ENCODE measurements around the gene FBXL19. TPM values are rescaled to one million over a fixed set of nuclear protein-coding genes. Genes with fewer than 3 reads are reported as not detected.

The FBXL19 gene
- total and polyA plus RNA-seq, 9 of the 15 experiments (the other 6 are each of a cell fraction or from before 2014, with no cell fraction given): 0.13 to 48.0 (median 13.5) TPM; not detected in 1

- TF ChIP-seq ATF3 (IDR thresholded peaks at IDR 0.05) (no peak), ATF3 (CRISPR knock-in tag; conservative IDR thresholded peaks at IDR 0.05) (0 out of 2 replicates have a peak, but pooled peaks have one; percentile 56), MXI1 (IDR thresholded peaks at IDR 0.05; ENCODE audit: low read depth, low read length) (peak; percentile 61; the same call in 1 of the 2 replicates), TRIM28 (IDR thresholded peaks at IDR 0.05) (peak; percentile 30; the same call in 1 of the 2 replicates), CCNT2 (IDR thresholded peaks at IDR 0.05; ENCODE audit: borderline replicate concordance, extremely low read depth, insufficient read length, low read depth, low read length) (peak; percentile 17), TEAD1 (CRISPR knock-in tag; IDR thresholded peaks at IDR 0.05) (peak in 1 of 2 experiments; percentile 73; a peak in 3 of 4 replicates), HMG20B (CRISPR knock-in tag; IDR thresholded peaks at IDR 0.05) (peak; percentile 13; the same call in 1 of the 2 replicates), POLR2G (IDR thresholded peaks at IDR 0.05; ENCODE audit: low read depth, low read length) (peak; percentile 62), THRAP3 (IDR thresholded peaks at IDR 0.05; ENCODE audit: borderline replicate concordance) (no peak), ZNF217 (CRISPR knock-in tag; IDR thresholded peaks at IDR 0.05) (no peak), BRD9 (IDR thresholded peaks at IDR 0.05; ENCODE audit: low read depth, partially characterized antibody) (peak; percentile 14), GTF2F1 (IDR thresholded peaks at IDR 0.05; ENCODE audit: low read depth, low read length) (0 out of 2 replicates have a peak, but pooled peaks have one; percentile 29), RBM17 (IDR thresholded peaks at IDR 0.05; ENCODE audit: borderline replicate concordance, low read depth, low read length) (no peak), PHF20 (IDR thresholded peaks at IDR 0.05; ENCODE audit: partially characterized antibody) (peak; percentile 42), RHOXF2B (CRISPR knock-in tag; conservative IDR thresholded peaks at IDR 0.05) (0 out of 2 replicates have a peak, but pooled peaks have one; percentile 66), BHLHE40 (IDR thresholded peaks at IDR 0.05; ENCODE audit: low read length) (peak; percentile 25; the same call in 1 of the 2 replicates), POLR3A (IDR thresholded peaks at IDR 0.05; ENCODE audit: borderline replicate concordance, extremely low read depth, insufficient read depth, insufficient read length) (no peak), BCOR (IDR thresholded peaks at IDR 0.05) (peak; percentile 98), CEBPB (tag; IDR thresholded peaks at IDR 0.05) (no peak), HIVEP1 (CRISPR knock-in tag; IDR thresholded peaks at IDR 0.05) (no peak), TEAD2 (tag; IDR thresholded peaks at IDR 0.05) (0 out of 2 replicates have a peak, but pooled peaks have one; percentile 52), ZNF263 (CRISPR knock-in tag; IDR thresholded peaks at IDR 0.05; ENCODE audit: borderline replicate concordance) (peak; percentile 94), KAT7 (CRISPR knock-in tag; IDR thresholded peaks at IDR 0.05; ENCODE audit: borderline replicate concordance) (no peak), CBX3 (IDR thresholded peaks at IDR 0.05; ENCODE audit: borderline replicate concordance in 1 of 2, low read length in 2 of 2) (peak in 1 of 2 experiments; percentile 49; a peak in 2 of 3 replicates), MEF2D (tag; conservative IDR thresholded peaks at IDR 0.05; ENCODE audit: low read depth) (0 out of 2 replicates have a peak, but pooled peaks have one; percentile 42), HDAC3 (IDR thresholded peaks at IDR 0.05; ENCODE audit: borderline replicate concordance, partially characterized antibody) (peak; percentile 72), ZFPM2 (CRISPR knock-in tag; IDR thresholded peaks at IDR 0.05) (no peak), DIDO1 (tag; IDR thresholded peaks at IDR 0.05; ENCODE audit: low read depth) (no peak; the same call in 1 of the 2 replicates), MCM3 (IDR thresholded peaks at IDR 0.05) (no peak), ESRRA (IDR thresholded peaks at IDR 0.05; ENCODE audit: borderline replicate concordance, low read depth) (peak; percentile 98)
Measured at GRCh38 chr16:30956601-30957455, 33.5 kb downstream of the FBXL19 start (continued).

All from K562 (cell line).